VCaP (cell line): ENCODE data around the gene DDX39A.
A peak's percentile ranks its signal among the peaks of the same experiment; 100 is the strongest.
"Not testable (repeated sequence)": the region's sequence is repeated elsewhere in the genome, so short reads cannot be mapped to it uniquely, and the experiment has no call there.

ENCODE experiments used
- H3K27ac ChIP-seq: fragments of 450-650 bp; 2 replicates; pipeline ENCODE4 v1.5.1; 2017
- CTCF ChIP-seq: fragments of 450-650 bp; conservative IDR thresholded peaks from 2 replicates; pipeline ENCODE4 v1.5.1; 2017; ENCODE audit warnings: mild to moderate bottlenecking, moderate library complexity

The DDX39A gene

DNA sequence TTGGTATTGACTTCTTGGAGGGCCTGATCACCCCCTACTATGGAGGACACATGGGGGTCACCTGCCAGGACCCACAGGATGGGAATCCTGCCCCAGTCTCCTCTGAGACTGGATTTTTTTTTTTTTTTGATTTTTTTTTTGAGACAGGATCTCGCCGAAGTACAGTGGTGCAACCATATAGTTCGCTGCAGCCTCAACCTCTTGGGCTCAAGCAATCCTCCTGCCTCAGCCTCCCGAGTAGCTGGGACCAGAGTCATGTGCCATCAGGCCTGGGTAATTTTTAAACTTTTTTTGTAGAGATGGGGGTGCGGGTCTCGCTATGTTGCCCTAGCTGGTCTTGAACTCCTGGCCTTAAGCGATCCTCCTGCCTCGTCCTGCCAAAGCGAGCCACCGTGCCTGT, 52.1 kb downstream of the DDX39A start:
- no peak for TF ChIP-seq CTCF
- H3K27ac ChIP-seq = peak overlapping the region; percentile 32

DNA sequence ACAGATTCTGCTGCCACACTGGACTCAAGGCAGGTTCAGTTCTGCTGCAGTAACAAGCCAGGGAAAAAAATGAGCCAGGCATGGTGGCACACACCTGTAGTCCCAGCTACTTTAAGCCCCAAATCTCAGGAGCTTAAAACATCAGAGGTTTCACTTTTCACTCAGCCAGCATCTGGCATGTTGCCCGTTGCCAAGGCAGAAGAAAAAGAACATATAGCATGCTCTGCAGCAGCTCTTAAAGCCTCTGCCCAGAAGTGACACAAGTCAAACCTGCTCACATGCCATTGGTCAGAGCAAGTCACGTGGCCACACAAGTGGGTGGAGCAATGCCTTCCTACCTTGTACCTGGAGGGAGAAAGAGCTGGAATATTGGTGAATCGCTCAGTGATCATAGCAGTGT, 52.6 kb downstream of the DDX39A start:
- H3K27ac ChIP-seq = peak overlapping the region; percentile 32
- no peak for TF ChIP-seq CTCF

DNA sequence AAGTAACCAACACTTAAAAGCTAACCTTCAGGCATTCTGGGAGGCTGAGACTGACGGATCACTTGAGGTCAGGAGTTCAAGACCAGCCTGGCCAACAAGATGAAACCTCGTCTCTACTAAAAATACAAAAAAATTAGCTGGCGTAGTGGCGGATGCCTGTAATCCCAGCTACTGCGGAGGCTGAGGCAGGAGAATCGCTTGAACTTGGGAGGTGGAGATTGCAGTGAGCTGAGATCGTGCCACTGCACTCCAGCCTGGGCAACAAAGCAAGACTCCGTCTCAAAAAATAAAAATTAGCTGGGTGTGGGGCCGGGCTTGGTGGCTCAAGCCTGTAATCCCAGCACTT, 55.1 kb downstream of the DDX39A start:
- not testable (repeated sequence) for H3K27ac ChIP-seq

GRCh38 chr19:14363183-14364097, 55.7 kb downstream of the DDX39A start:
- TF ChIP-seq CTCF = no peak
- H3K27ac ChIP-seq = no peak overlapping the region

DNA sequence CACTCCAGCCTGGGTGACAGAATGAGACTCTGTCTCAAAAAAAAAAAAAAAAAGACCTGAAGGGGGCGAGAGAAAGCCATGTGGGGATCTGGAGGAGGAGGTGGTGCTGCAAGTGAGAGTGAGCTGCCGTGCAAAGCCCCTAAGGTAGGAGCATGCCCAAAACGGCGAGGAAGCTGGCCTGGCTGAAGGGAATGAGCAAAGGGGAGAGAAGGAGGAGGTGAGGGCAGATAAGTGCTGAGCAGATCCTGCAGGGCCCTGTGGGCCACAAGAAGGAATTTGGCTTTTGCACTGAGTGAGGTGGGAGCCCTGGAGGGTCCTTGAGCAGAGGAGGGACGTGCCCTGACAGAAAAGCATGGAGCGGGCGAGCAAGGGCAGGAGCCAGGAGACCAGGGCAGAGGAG, 57.3 kb downstream of the DDX39A start:
- no peak for TF ChIP-seq CTCF
- H3K27ac ChIP-seq = no peak overlapping the region
